Transverse colon (tissue), 4 donors: ENCODE measurements around the gene ALDH3B1.

Experiments used
- EP300 ChIP-seq: sonication (generic); formaldehyde crosslinking; IDR thresholded peaks from one replicate; pipeline ENCODE4 v1.6.1; 2017; ENCODE audit warnings: antibody characterized with exemption, low read depth
- POLR2A ChIP-seq: fragments of 450-650 bp; IDR thresholded peaks from one replicate; pipeline ENCODE4 v1.6.1; 2016; ENCODE audit warnings: antibody characterized with exemption, mild to moderate bottlenecking, moderate library complexity
- POLR2AphosphoS5 ChIP-seq, 3 donors: sonication (generic); formaldehyde crosslinking; IDR thresholded peaks; one replicate each; pipeline ENCODE4 v1.6.1; 2016; ENCODE audit warnings: antibody characterized with exemption in 3 of 3
- TF ChIP-seq, protein P1 (sequence below), 5 experiments: fragments of 200-600 bp in 3 of 5; fragments of 450-650 bp in 2 of 5; sonication (generic) in 3 of 5; IDR thresholded peaks; 1 replicate in 2 of 5; 2 replicates in 3 of 5; pipeline ENCODE4 v1.5.1; 2016 to 2017; ENCODE audit warnings: antibody characterized with exemption in 5 of 5, inconsistent platforms in 3 of 5, mild to moderate bottlenecking in 2 of 5, moderate library complexity in 1 of 5

DNA sequence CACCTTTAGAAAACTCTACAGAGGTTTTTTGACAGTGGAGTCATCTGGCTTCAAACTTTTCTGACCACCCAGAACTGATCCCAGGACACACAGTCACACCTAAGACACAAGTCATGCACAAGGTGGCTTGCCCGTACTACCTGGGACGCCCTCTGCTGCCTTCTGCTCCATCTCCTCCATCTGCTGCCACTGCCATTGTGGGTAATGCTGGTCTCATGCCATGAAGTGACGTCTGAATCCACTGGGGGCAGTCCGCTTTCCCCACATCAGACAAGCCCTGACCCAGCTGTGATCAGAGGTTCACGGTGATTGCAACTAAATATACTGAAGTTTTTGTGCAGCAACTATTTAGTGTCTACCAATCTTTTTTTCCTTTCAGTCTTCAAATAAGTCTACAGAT, 14.9 kb downstream of the ALDH3B1 start:
- TF ChIP-seq POLR2A (no peak), POLR2AphosphoS5 (IDR thresholded peaks at IDR 0.05) (no peak), EP300 (no peak)
- TF ChIP-seq, protein P1, sequence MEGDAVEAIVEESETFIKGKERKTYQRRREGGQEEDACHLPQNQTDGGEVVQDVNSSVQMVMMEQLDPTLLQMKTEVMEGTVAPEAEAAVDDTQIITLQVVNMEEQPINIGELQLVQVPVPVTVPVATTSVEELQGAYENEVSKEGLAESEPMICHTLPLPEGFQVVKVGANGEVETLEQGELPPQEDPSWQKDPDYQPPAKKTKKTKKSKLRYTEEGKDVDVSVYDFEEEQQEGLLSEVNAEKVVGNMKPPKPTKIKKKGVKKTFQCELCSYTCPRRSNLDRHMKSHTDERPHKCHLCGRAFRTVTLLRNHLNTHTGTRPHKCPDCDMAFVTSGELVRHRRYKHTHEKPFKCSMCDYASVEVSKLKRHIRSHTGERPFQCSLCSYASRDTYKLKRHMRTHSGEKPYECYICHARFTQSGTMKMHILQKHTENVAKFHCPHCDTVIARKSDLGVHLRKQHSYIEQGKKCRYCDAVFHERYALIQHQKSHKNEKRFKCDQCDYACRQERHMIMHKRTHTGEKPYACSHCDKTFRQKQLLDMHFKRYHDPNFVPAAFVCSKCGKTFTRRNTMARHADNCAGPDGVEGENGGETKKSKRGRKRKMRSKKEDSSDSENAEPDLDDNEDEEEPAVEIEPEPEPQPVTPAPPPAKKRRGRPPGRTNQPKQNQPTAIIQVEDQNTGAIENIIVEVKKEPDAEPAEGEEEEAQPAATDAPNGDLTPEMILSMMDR (IDR thresholded peaks at IDR 0.05), result no peak
